DOHH2 (cell line): ENCODE measurements around the gene DNAL1.

Experiments
- EZH2phosphoT487 ChIP-seq: fragments of 200-600 bp; sonication (generic); IDR thresholded peaks from 2 replicates; pipeline ENCODE4 v1.6.1; 2017; ENCODE audit warnings: borderline replicate concordance, mild to moderate bottlenecking, antibody characterized with exemption, low read length, moderate library complexity, mixed read lengths
- TF ChIP-seq, protein P1 (sequence below): fragments of 200-600 bp; sonication (generic); IDR thresholded peaks from one replicate; pipeline ENCODE4 v1.5.1; 2014; ENCODE audit warnings: antibody characterized with exemption, mild to moderate bottlenecking, low read depth, low read length; ENCODE audit not compliant: poor library complexity, severe bottlenecking

DNA sequence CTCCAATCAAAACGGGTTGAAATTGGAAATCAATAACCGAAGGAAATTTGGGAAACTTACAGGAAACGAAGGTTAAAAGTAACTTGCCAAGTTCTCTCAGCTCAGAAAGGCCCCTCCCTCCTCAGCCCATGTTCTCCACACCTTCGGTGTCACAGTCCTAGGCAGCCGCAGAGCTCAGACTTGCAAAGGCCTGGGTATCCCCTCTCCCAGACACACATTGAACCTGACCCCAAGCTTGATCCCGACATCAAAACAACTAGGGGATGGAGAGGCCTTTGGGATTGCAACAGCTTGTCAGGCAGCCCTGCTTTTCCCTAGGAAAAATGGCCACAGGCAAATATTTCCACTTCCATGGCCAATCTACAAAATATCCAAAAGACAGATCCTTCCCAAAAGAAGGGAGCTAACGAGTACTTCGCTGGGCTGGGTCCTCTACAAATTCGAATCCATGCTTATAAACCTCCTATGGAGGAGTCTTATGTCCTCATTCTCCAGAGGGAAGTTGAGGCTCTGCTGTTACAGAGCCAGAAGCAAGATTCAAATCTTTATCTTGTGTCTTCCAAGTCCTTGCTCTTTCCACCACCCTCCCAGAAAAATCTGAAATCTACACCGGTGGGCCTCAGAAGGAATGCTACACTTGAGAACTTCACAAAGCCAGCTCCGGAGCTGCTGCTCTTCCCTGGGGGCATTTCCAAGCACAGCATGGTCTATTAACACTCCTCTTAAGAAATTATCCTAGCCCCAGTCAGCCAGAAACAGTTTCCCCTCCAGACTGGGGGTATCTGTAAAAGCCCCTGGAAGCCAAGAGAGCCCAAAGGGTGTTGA, 105.1 kb downstream of the DNAL1 start:
- TF ChIP-seq, protein P1, sequence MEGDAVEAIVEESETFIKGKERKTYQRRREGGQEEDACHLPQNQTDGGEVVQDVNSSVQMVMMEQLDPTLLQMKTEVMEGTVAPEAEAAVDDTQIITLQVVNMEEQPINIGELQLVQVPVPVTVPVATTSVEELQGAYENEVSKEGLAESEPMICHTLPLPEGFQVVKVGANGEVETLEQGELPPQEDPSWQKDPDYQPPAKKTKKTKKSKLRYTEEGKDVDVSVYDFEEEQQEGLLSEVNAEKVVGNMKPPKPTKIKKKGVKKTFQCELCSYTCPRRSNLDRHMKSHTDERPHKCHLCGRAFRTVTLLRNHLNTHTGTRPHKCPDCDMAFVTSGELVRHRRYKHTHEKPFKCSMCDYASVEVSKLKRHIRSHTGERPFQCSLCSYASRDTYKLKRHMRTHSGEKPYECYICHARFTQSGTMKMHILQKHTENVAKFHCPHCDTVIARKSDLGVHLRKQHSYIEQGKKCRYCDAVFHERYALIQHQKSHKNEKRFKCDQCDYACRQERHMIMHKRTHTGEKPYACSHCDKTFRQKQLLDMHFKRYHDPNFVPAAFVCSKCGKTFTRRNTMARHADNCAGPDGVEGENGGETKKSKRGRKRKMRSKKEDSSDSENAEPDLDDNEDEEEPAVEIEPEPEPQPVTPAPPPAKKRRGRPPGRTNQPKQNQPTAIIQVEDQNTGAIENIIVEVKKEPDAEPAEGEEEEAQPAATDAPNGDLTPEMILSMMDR, result no peak
- TF ChIP-seq EZH2phosphoT487, result no peak
